Airway epithelial cell (primary cell): ENCODE data around the gene TCEAL9. TPM values are rescaled to one million over a fixed set of nuclear protein-coding genes. Genes with fewer than 3 reads are reported as not detected.

Source experiments
- total RNA-seq: library from RNA; depleted of rRNA; stranded (reverse); fragments of >200 nt; gene quantifications from 2 replicates; pipeline ENCODE4 v1.2.3, GENCODE V29; 2015

TCEAL9 gene, protein sequence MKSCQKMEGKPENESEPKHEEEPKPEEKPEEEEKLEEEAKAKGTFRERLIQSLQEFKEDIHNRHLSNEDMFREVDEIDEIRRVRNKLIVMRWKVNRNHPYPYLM
- 79.0 and 99.5 TPM in 2 replicates for total RNA-seq

DNA sequence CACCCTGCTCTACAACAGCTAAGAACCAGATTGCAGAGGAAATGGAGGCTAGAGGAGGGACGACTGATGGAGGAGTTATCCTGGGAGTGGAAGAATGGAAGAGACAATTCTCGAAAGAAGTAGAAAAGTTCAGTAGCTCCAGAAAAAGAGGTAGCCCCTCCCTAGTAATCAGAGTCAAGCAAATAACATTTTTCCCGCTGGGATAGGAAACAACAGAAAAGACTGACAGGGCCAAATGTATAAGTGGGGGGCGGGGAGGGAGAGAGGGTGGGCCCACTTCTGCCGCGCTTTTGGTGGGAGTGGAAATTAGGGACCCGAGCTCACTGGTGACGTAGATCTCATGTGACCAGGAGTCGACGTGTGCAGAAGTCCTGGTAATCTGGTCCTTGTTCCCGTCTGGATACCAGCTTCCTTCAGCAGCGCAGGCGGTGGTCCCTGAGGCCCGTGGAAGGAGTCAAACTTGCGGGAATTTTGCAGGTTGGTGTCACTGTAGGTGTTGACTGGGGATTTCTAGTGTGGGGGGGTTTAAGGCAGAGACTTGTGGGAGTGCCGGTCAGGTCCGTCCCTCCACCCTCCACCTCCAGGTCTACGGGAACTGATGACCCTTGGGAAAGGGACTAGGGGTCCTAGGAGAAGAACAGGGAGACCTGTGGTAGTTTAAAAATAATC is at the start of gene TCEAL9:
TCEAL9 (plus strand) TSS at position 377 of the 669 bp plus-strand sequence. CDS start 1,179 bp downstream, outside the sequence.

DNA sequence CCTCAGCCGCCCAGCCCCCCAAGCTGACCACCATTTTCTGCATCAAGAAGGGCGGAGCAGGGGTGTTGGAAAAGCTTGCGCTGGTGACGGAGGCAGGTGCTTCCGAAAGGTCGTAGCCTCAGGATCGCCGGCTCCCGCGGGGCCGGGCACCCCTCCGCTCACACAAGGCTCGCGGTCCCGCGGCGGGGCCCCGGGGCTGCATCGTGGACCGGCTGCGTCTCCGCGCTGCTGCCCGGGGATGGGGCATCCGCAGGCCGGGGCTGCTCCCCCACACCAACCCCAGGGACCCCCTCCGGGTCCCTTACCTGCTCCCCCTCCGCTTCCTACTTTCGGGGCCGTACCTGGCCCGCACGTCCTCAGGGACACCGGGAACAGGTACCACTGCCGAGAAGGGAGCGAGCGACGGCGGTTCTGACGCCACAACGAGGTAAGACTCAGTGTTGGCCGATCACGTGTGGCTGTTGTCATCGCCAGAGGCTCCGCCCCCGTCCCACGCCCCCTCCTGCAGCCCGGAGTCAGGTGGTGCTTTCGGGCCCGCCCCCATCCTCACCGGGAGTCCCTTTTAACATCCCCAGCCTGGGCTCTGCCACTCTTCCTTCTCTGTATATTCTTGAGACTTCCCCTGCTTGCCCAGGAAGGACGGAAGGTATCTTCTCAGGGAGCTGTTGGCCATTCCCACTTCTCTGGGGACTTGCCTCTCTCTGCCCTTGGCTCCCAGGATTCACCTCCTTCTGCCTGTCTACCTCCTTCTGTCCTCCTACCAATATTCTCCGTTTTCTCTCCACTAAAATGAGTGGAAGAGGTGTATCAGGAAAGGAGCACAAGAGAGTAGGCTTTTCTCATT is 45.5 kb upstream of the TCEAL9 start, which contains the start of gene BEX2:
BEX2 (minus strand) TSS at position 436 of the 844 bp plus-strand sequence. CDS start 1,014 bp downstream, outside the sequence.

DNA sequence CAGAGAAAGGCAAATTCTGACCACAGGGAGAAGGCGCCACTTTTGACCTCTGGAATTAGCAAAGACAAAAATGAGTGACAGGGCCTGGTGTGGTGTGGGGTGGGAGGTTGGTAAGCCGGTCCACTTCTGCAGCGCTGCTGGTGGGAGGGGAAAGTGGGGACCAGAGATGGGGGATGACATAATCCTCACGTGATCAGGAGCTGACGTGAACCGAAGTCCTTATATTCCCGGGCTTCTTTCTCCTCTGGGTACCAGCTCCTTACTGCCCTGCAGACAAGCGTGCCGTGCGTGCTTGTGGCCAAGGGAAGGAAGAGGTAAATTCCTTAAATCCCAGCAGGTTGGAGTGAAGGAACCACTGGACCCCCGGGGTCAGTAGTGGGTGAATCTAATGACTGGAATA is 26.3 kb upstream of the TCEAL9 start, which contains the start of gene TCEAL7:
TCEAL7 (plus strand) TSS at position 249 of the 400 bp plus-strand sequence. CDS start 1,165 bp downstream, outside the sequence.

DNA sequence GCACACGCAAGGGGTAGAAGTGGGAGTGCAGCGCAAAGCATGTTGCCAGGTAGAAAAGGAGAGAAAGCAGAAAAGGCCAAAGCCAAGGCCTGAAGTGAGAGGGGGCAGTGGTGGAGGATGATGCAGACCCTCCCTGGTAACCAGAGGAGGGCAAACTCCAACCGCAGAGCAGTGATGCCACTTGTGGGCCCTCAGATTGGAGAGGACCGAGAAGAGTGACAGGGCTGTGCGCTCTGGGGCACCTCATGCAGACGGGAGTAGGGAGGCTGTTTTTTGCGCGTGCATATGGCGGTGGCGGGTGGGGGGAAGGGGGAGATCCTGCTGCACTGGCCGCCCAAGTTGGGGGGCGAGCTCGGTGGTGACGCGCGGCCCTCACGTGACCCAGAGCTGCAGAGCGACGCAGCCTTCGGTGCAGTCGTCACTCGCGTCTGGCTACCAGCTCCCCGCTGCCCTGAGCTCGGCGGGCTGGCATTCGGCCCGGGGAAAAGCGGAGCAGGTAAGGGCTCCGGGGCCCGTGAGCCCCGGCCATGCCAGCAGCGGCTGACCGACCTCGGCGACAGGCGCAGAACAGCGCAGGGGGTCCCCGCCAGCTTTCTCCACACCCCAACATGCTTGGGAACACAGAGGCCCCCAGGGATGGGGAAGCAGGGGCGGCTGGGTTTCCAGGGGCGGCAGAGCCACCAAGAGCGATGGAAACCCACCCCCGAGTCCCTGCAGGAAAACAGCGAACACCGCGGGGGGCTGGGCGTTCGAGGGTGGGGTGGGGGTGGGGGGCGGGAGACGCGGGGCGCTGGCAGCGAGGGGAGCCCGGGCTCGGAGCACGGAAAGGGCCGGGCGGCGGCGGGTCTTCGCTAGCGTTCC is 20.0 kb downstream of the TCEAL9 start, which contains the start of gene BEX3:
BEX3 (plus strand) TSS at position 421 of the 861 bp plus-strand sequence. CDS start 984 bp downstream, outside the sequence.

Other genes starting within 250 kb of the TCEAL9 start
- 18.3 and 20.9 TPM in 2 replicates for gene BEX4, start 141.4 kb upstream of the TCEAL9 start, total RNA-seq
- 75.7 and 83.1 TPM in 2 replicates for gene TCEAL8, start 101.4 kb upstream of the TCEAL9 start, total RNA-seq
- gene TCEAL5, start 79.8 kb upstream of the TCEAL9 start, total RNA-seq = not detected in 2 replicates
- gene BEX2, start 45.5 kb upstream of the TCEAL9 start, total RNA-seq = 3.6 and 4.0 TPM in 2 replicates
- gene TCEAL7, start 26.3 kb upstream of the TCEAL9 start, total RNA-seq = 3.6 TPM in 1 of 2 replicates, not detected in the other
- gene BEX3, start 20.0 kb downstream of the TCEAL9 start, total RNA-seq = 198 and 228 TPM in 2 replicates
- gene RAB40A, start 163.0 kb downstream of the TCEAL9 start, total RNA-seq = 0.14 TPM in 1 of 2 replicates, not detected in the other
- gene TCEAL4, start 229.0 kb downstream of the TCEAL9 start, total RNA-seq = 31.9 and 32.8 TPM in 2 replicates